IMR-90 (cell line): ENCODE measurements around the gene JPH4. TPM values are rescaled to one million over a fixed set of nuclear protein-coding genes. Genes with fewer than 3 reads are reported as not detected.
A peak's percentile ranks its signal among the peaks of the same experiment; 100 is the strongest.

Source experiments
- ATAC-seq: fragments of 200-7000 bp; cut with Tn5 transposase; 2 replicates; pipeline ENCODE4 v1.9.1; 2020; ENCODE audit warnings: low read depth, mild to moderate bottlenecking, moderate library complexity
- BruUV-seq: library from RNA; stranded (reverse); fragments of 400-500 nt; replicated peaks from 2 replicates; lab custom pipeline; 2021; lab: Mats Ljungman, UMichigan
- CTCF ChIA-PET: fragments of 300-600 bp; formaldehyde crosslinking; extraction: SDS; loops from one replicate; lab custom pipeline; 2021; ENCODE audit warnings: antibody characterized with exemption; lab: Yijun Ruan, JAX
- POLR2A ChIA-PET: fragments of 300-600 bp; sonication (Branson Sonifier 250); formaldehyde crosslinking; loops from one replicate; lab custom pipeline; 2022; ENCODE audit warnings: antibody characterized with exemption; ENCODE audit not compliant: unreplicated experiment; lab: Charles Lee
- DNase-seq: peaks from one replicate; pipeline ENCODE4 v3.0.0; 2013
- H2AFZ ChIP-seq: replicated peaks from 2 replicates; pipeline ENCODE3; 2013; ENCODE audit warnings: low read length, mild to moderate bottlenecking; ENCODE audit not compliant: poor library complexity
- H2AK5ac ChIP-seq: 2 replicates; pipeline ENCODE4 v1.6.1; 2013; ENCODE audit warnings: low read depth, low read length, inconsistent platforms
- H2AK9ac ChIP-seq: replicated peaks from 2 replicates; pipeline ENCODE3; 2013; ENCODE audit warnings: mild to moderate bottlenecking, low read depth, low read length, moderate library complexity; ENCODE audit not compliant: poor library complexity
- H2BK120ac ChIP-seq: 2 replicates; pipeline ENCODE4 v1.6.1; 2013; ENCODE audit warnings: low read depth, low read length, inconsistent platforms
- H2BK15ac ChIP-seq: 3 replicates; pipeline ENCODE4 v1.6.1; 2013; ENCODE audit warnings: low read depth, low read length, inconsistent platforms
- H2BK20ac ChIP-seq: 2 replicates; pipeline ENCODE4 v1.6.1; 2013; ENCODE audit warnings: low read depth, mild to moderate bottlenecking, inconsistent platforms, low read length, moderate library complexity
- H2BK5ac ChIP-seq: 2 replicates; pipeline ENCODE4 v1.6.1; 2013; ENCODE audit warnings: mild to moderate bottlenecking, low read depth, low read length, inconsistent platforms; ENCODE audit not compliant: poor library complexity, severe bottlenecking
- H3K14ac ChIP-seq: replicated peaks from 2 replicates; pipeline ENCODE4 v1.6.1; 2013; ENCODE audit warnings: low read depth, low read length, inconsistent platforms
- H3K18ac ChIP-seq: 2 replicates; pipeline ENCODE4 v1.6.1; 2013; ENCODE audit warnings: low read depth, low read length, control low read depth
- H3K23ac ChIP-seq: 2 replicates; pipeline ENCODE4 v1.6.1; 2013; ENCODE audit warnings: low read depth, low read length, inconsistent platforms
- H3K27ac ChIP-seq: 2 replicates; pipeline ENCODE4 v1.5.1; 2013; ENCODE audit warnings: mild to moderate bottlenecking, control low read depth, low read length; ENCODE audit not compliant: insufficient read depth
- H3K27me3 ChIP-seq: 2 replicates; pipeline ENCODE4 v1.6.1; 2013; ENCODE audit warnings: low read length; ENCODE audit not compliant: control insufficient read depth, insufficient read depth
- H3K36me3 ChIP-seq: 2 replicates; pipeline ENCODE4 v1.6.1; 2013; ENCODE audit warnings: low read length, mixed read lengths; ENCODE audit not compliant: control insufficient read depth, insufficient read depth
- H3K4ac ChIP-seq: 2 replicates; pipeline ENCODE4 v1.6.1; 2013; ENCODE audit warnings: low read depth, low read length, inconsistent platforms
- H3K4me1 ChIP-seq: 2 replicates; pipeline ENCODE4 v1.6.1; 2013; ENCODE audit warnings: low read length, mixed read lengths; ENCODE audit not compliant: control insufficient read depth, insufficient read depth
- H3K4me2 ChIP-seq: 2 replicates; pipeline ENCODE4 v1.6.1; 2013; ENCODE audit warnings: low read depth, mild to moderate bottlenecking, control low read depth, low read length, moderate library complexity
- H3K4me3 ChIP-seq: 2 replicates; pipeline ENCODE4 v1.5.1; 2013; ENCODE audit warnings: low read depth, mild to moderate bottlenecking, control low read depth, low read length, moderate library complexity; ENCODE audit not compliant: insufficient read depth
- H3K56ac ChIP-seq: 2 replicates; pipeline ENCODE4 v1.6.1; 2013; ENCODE audit warnings: low read length, inconsistent platforms; ENCODE audit not compliant: insufficient read depth; ENCODE audit errors: extremely low read depth
- H3K79me1 ChIP-seq, 2 experiments: 2 replicates each; pipeline ENCODE4 v1.6.1; 2013; ENCODE audit warnings: low read length in 2 of 2, inconsistent platforms in 1 of 2, low read depth in 1 of 2
- H3K9ac ChIP-seq: 2 replicates; pipeline ENCODE4 v1.6.1; 2013; ENCODE audit warnings: low read depth, low read length, control low read depth
- H3K9me1 ChIP-seq: 2 replicates; pipeline ENCODE4 v1.6.1; 2013; ENCODE audit warnings: low read length, inconsistent platforms; ENCODE audit not compliant: insufficient read depth
- H3K9me3 ChIP-seq: 2 replicates; pipeline ENCODE4 v1.6.1; 2013; ENCODE audit warnings: low read length; ENCODE audit not compliant: control insufficient read depth, insufficient read depth
- H4K20me1 ChIP-seq: 2 replicates; pipeline ENCODE4 v1.6.1; 2013; ENCODE audit warnings: low read length, inconsistent platforms; ENCODE audit not compliant: insufficient read depth
- H4K5ac ChIP-seq: 2 replicates; pipeline ENCODE4 v1.6.1; 2013; ENCODE audit warnings: mild to moderate bottlenecking, low read depth, low read length, control low read depth
- H4K8ac ChIP-seq, 2 experiments: 2 replicates each; pipeline ENCODE4 v1.6.1; 2013; ENCODE audit warnings: low read depth in 2 of 2, low read length in 2 of 2, control low read depth in 1 of 2, inconsistent platforms in 1 of 2
- H4K91ac ChIP-seq: 2 replicates; pipeline ENCODE4 v1.6.1; 2013; ENCODE audit warnings: low read depth, low read length, inconsistent platforms; ENCODE audit not compliant: insufficient read depth
- BHLHE40 ChIP-seq: fragments of 150-350 bp; IDR thresholded peaks from 2 replicates; pipeline ENCODE4 v1.6.1; 2016; ENCODE audit warnings: mild to moderate bottlenecking, low read depth, low read length
- FOS ChIP-seq: fragments of 150-350 bp; IDR thresholded peaks from 2 replicates; pipeline ENCODE4 v1.6.1; 2016; ENCODE audit warnings: low read depth, low read length
- NFE2L2 ChIP-seq: fragments of 150-350 bp; IDR thresholded peaks from 2 replicates; pipeline ENCODE4 v1.6.1; 2016; ENCODE audit warnings: low read depth, mild to moderate bottlenecking, low read length
- POLR2A ChIP-seq: IDR thresholded peaks from 2 replicates; pipeline ENCODE4 v1.6.1; 2012; ENCODE audit warnings: mild to moderate bottlenecking, low read depth, low read length
- WGBS, 2 experiments: methylation state at CpG; one replicate each; pipeline versions ENCODE4 v1.1.5 to v1.1.7; 2013; ENCODE audit warnings: missing lambda C conversion rate in 2 of 2; ENCODE audit not compliant: insufficient read length in 1 of 2; ENCODE audit errors: extremely low coverage in 2 of 2; 5-methylcytosine and 5-hydroxymethylcytosine counted together
- dilution Hi-C: fragments of 300-500 bp; cut with HindIII; formaldehyde crosslinking; loops from one replicate; pipeline ENCODE4 v1.14.3; 2018; ENCODE audit warnings: low sequenced_read_pairs; ENCODE audit not compliant: unreplicated experiment
- in situ Hi-C: fragments of 300-500 bp; cut with MboI; formaldehyde crosslinking; loops from 3 replicates; pipeline ENCODE4 v1.14.3; 2019; ENCODE audit warnings: low sequenced_read_pairs, inconsistent platforms, mixed read lengths
- intact Hi-C: fragments of 100-400 bp; cut with micrococcal nuclease; formaldehyde crosslinking; loops from 2 replicates; pipeline ENCODE4 v1.10.0; 2022
- polyA plus RNA-seq, 3 experiments: library from polyadenylated mRNA; depleted of rRNA; stranded (reverse); fragments of >200 nt; gene quantifications; 2 replicates each; pipeline ENCODE4 v1.2.3, GENCODE V29; 2012; ENCODE audit warnings: low replicate concordance in 1 of 3
- total RNA-seq: library from RNA; depleted of rRNA; stranded (reverse); fragments of >200 nt; gene quantifications from 2 replicates; pipeline ENCODE4 v1.2.3, GENCODE V29; 2012

Gene JPH4
- total and polyA plus RNA-seq, 2 of the 4 experiments (the other 2 are of a cell fraction), result not detected

- H3K36me3 ChIP-seq, result no peaks in the 10 kb centered on the region
- no peak overlapping the region for H2AK5ac ChIP-seq
- H2AK9ac ChIP-seq, result peak overlapping the region; percentile 0
- no peak overlapping the region for H3K9ac ChIP-seq
- no peak overlapping the region for H4K91ac ChIP-seq
- WGBS, 2 experiments, result no CpG with 5 or more reads among the region's 9 CpGs
- no peak overlapping the region for H2BK15ac ChIP-seq
- POLR2A ChIA-PET, result no interaction called here
- CTCF ChIA-PET, result interaction anchor here (0.6 kb wide), 1 partner anchor 223 kb away, joined by 5 read pairs; no protein-coding TSS in a partner anchor
- no peak overlapping the region for H3K4ac ChIP-seq
- no peaks in the 10 kb centered on the region for H4K20me1 ChIP-seq
- H3K14ac ChIP-seq, result no peak overlapping the region
- no peak overlapping the region for H4K8ac ChIP-seq
- no peaks in the 10 kb centered on the region for H3K4me1 ChIP-seq
- H4K5ac ChIP-seq, result no peak overlapping the region
- ATAC-seq (no peak), DNase-seq (no peak)
- intact Hi-C loops (no loop called here), in situ Hi-C loops (no loop called here), dilution Hi-C loops (no loop called here)
- no peak overlapping the region for H2BK120ac ChIP-seq
- H2BK5ac ChIP-seq, result no peak overlapping the region
- no peaks in the 10 kb centered on the region; the same call in 1 of the 2 replicates for H3K27me3 ChIP-seq
- H3K9me3 ChIP-seq, result no peaks in the 10 kb centered on the region
- H3K56ac ChIP-seq, result no peak overlapping the region
- H3K79me1 ChIP-seq, result no peaks in the 10 kb centered on the region
- no TSS peak for BruUV-seq
- H3K9me1 ChIP-seq, result no peaks in the 10 kb centered on the region
- H3K4me3 ChIP-seq, result no peak overlapping the region
- no peak overlapping the region for H3K4me2 ChIP-seq
- H3K18ac ChIP-seq, result no peak overlapping the region
- H3K27ac ChIP-seq, result no peak overlapping the region
- no peak overlapping the region for H2BK20ac ChIP-seq
- TF ChIP-seq POLR2A (no peak), FOS (no peak), BHLHE40 (no peak), NFE2L2 (no peak)
- no peak overlapping the region for H3K23ac ChIP-seq
- no peak overlapping the region for H2AFZ ChIP-seq
These were observed 55.9 kb downstream of the JPH4 start for GRCh38 chr14:23522643-23523198.
